Measurements from ENCODE around the gene SNRPD3. TPM values are rescaled to one million over a fixed set of nuclear protein-coding genes. Genes with fewer than 3 reads are reported as not detected.

The SNRPD3 gene
- total RNA-seq, 1 donor from 2014 or later: 96.5 TPM

DNA sequence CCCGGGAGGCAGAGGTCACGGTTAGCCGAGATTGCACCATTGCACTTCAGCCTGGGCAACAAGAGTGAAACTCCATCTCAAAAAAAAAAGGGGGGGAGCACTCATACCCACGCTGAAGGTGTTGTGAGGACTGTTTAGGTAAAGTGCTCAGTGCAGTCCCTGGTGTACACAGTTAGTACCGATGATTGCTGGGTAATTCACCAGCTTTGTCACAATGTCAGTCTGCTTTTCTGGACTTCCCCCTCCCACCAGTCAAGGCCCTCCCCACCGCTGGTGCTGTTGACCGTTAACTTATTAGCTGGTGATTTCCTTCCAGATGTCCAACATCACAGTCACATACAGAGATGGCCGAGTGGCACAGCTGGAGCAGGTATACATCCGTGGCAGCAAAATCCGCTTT is 11.9 kb downstream of the SNRPD3 start:
- CTCF ChIA-PET: no interaction called here
- H3K27ac Mint-ChIP-seq: no peak overlapping the region
- TF ChIP-seq, protein P1, sequence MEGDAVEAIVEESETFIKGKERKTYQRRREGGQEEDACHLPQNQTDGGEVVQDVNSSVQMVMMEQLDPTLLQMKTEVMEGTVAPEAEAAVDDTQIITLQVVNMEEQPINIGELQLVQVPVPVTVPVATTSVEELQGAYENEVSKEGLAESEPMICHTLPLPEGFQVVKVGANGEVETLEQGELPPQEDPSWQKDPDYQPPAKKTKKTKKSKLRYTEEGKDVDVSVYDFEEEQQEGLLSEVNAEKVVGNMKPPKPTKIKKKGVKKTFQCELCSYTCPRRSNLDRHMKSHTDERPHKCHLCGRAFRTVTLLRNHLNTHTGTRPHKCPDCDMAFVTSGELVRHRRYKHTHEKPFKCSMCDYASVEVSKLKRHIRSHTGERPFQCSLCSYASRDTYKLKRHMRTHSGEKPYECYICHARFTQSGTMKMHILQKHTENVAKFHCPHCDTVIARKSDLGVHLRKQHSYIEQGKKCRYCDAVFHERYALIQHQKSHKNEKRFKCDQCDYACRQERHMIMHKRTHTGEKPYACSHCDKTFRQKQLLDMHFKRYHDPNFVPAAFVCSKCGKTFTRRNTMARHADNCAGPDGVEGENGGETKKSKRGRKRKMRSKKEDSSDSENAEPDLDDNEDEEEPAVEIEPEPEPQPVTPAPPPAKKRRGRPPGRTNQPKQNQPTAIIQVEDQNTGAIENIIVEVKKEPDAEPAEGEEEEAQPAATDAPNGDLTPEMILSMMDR (IDR thresholded peaks at IDR 0.05): no peak
- no peak overlapping the region for H3K4me3 Mint-ChIP-seq
- no peaks in the 10 kb centered on the region for H3K27me3 Mint-ChIP-seq
- peaks cover 81% of the 10 kb centered on the region for H3K36me3 Mint-ChIP-seq (ENCODE audit: low read depth)
- H3K9me3 Mint-ChIP-seq: no peaks in the 10 kb centered on the region
- ATAC-seq (ENCODE audit: low read depth) (no peak), DNase-seq (no peak)
- peaks cover 19% of the 10 kb centered on the region for H3K4me1 Mint-ChIP-seq
- POLR2A ChIA-PET: no interaction called here
- intact Hi-C loops (cut with micrococcal nuclease): no loop called here

DNA sequence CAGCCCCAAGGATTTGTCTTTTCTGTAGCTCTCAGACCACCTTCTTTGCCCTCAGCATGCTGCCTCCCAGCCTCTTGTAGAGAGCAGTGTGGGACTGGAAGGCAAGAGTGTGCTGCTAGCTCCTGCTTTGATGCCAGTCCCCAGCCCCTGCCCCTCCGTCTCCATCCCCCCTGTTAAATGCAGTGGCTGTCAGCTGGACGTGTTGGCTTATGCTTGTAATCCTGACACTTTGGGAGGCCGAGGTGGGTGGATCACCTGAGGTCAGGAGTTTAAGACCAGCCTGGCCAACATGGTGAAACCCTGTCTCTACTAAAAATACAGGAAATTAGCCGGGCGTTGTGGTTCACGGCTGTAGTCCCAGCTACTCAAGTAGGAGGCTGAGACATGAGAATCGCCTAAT is 15.5 kb downstream of the SNRPD3 start:
- Mint-ChIP-seq H3K27me3 (no peaks in the 10 kb centered on the region), H3K9me3 (no peaks in the 10 kb centered on the region), H3K4me1 (no peaks in the 10 kb centered on the region), H3K27ac (no peak overlapping the region), H3K4me3 (no peak overlapping the region), H3K36me3 (ENCODE audit: low read depth) (peaks cover 83% of the 10 kb centered on the region)
- no peak for DNase-seq
- intact Hi-C loops (cut with micrococcal nuclease): no loop called here
- CTCF ChIA-PET: no interaction called here
- TF ChIP-seq, protein P1 (IDR thresholded peaks at IDR 0.05): no peak
- ATAC-seq (ENCODE audit: low read depth): no peak
- POLR2A ChIA-PET: no interaction called here

DNA sequence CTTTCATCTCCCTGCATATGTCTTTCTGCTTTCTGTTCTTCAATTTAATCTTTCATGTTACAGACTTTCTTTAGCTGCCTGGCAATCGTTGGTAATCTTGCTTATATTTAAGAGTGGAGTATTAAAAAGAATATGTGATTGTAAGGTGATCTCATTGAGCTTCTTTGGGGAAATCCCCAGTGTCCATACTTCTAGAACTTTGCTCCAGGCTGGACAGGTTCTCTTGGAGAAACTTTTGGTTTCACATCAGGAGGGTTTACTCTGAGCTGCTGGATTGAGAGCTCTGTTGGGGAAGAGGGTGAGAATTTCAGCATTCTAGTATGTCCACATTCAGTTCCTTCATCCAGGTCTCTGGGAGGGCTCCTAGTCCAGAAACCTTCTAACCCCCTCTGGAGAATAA is 21.0 kb downstream of the SNRPD3 start:
- H3K27ac Mint-ChIP-seq: no peak overlapping the region

DNA sequence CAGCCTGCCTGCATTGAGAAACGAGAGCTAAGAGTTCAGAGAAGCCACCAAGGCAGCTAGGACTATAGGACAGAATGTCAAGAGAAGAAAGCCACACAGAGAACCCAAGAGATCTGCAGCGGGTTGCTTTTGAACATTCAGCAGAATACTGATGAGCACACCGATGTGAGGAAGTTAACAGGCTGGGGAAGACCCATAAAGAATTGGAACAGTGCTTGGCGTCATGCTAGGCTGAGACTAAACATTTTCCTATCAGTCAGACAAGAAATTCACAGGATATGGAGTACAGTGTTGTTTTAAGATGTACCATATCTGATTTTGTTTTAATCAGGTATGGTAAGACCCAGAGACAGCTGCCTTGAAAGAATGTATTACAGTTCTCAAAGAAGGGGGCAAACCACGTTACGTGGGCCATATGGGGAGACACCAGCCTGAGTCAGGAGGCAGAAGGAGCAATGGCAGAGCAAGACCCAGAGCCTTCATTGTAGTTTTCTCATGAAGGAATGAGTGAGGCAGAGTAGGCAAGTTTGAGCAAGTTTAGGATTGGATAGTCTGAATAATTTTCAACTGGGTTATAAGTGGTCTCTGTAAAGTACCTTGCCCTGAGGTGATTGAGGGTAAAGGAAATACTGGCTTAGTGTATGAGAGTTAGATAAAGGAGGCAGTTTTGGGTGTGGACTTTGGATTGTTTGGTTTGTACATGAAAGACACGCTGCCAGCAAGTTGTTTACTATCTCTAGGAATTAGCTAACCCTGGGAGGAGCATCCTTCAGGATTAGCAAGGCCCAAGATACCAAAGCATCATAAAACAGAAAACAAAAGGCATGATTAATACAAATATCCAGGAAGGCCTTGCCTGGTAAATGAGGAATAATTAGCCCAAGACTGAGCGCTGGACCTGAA is 22.8 kb downstream of the SNRPD3 start:
- CTCF ChIA-PET: no interaction called here
- Mint-ChIP-seq H3K4me3 (no peak overlapping the region), H3K36me3 (ENCODE audit: low read depth) (peaks cover 31% of the 10 kb centered on the region), H3K9me3 (no peaks in the 10 kb centered on the region), H3K4me1 (no peaks in the 10 kb centered on the region), H3K27ac (no peak overlapping the region), H3K27me3 (no peaks in the 10 kb centered on the region)
- intact Hi-C loops (cut with micrococcal nuclease): no loop called here
- DNase-seq: no peak
- POLR2A ChIA-PET: no interaction called here
- ATAC-seq (ENCODE audit: low read depth): no peak
- TF ChIP-seq, protein P1 (IDR thresholded peaks at IDR 0.05): no peak

More for the DNA sequence above, 21.0 kb downstream of the SNRPD3 start:
- no peaks in the 10 kb centered on the region for H3K27me3 Mint-ChIP-seq
- peaks cover 49% of the 10 kb centered on the region for H3K36me3 Mint-ChIP-seq (ENCODE audit: low read depth)
- ChIA-PET CTCF (no interaction called here), POLR2A (no interaction called here)
- H3K4me1 Mint-ChIP-seq: no peaks in the 10 kb centered on the region
- no peak overlapping the region for H3K4me3 Mint-ChIP-seq
- TF ChIP-seq, protein P1 (IDR thresholded peaks at IDR 0.05): no peak
- intact Hi-C loops (cut with micrococcal nuclease): no loop called here
- ATAC-seq (ENCODE audit: low read depth) (no peak), DNase-seq (no peak)
- H3K9me3 Mint-ChIP-seq: no peaks in the 10 kb centered on the region

DNA sequence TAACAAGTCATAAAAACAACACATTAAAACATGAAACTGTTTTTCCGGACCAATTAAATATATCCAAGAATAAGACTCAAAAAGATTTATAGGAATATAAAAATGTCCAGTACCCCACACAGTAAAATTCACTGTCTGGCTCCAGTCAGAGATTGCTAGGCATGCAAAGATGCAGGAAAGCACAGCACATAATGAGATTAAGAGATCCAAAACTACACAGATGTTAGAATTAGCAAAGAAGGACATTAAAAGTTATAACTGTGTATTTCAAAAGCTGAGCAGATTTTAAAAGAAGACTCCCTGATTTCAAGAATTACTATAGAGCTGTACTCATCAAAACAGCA is 23.4 kb downstream of the SNRPD3 start:
- no peaks in the 10 kb centered on the region for H3K9me3 Mint-ChIP-seq
- POLR2A ChIA-PET: no interaction called here
- intact Hi-C loops (cut with micrococcal nuclease): no loop called here
- no peak overlapping the region for H3K27ac Mint-ChIP-seq
- no peaks in the 10 kb centered on the region for H3K27me3 Mint-ChIP-seq
- no peak for DNase-seq
- H3K36me3 Mint-ChIP-seq (ENCODE audit: low read depth): peaks cover 25% of the 10 kb centered on the region
- TF ChIP-seq, protein P1 (IDR thresholded peaks at IDR 0.05): no peak
- CTCF ChIA-PET: no interaction called here
- H3K4me1 Mint-ChIP-seq: no peaks in the 10 kb centered on the region
- no peak for ATAC-seq (ENCODE audit: low read depth)
- H3K4me3 Mint-ChIP-seq: no peak overlapping the region

Measured in activated B cell treated with CpG ODN at 0.5 μM for 24 hours (primary cell).